ENCODE measurements around the gene RAB3GAP1. TPM values are rescaled to one million over a fixed set of nuclear protein-coding genes. Genes with fewer than 3 reads are reported as not detected.

RAB3GAP1 gene
- total and polyA plus RNA-seq, 2 donors from 2014 or later = 16.6 to 41.4 TPM

DNA sequence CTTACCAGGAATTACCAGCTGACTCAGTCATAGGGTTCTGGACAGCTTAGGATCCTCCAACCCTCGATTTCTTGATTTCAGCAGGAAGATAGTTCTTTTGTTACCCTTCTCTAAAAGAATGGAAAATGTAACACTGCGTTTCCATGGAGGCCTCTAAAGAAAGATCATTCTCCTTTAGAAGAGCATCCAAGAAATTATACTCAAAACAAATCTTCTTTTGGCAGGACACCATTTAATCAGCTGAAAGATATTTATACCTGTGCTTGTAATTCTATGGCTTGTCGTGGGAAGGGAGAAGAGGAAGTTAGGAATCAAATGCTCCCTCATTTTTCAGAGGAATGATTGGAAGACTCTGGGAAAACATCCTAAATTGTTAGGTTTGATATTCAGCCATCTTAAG, 130.5 kb downstream of the RAB3GAP1 start:
- no peaks in the 10 kb centered on the region for H3K9me3 ChIP-seq (ENCODE audit: control insufficient read depth in 2 of 3, insufficient read depth in 1 of 3, low read length in 3 of 3)
- no peaks in the 10 kb centered on the region for H3K36me3 ChIP-seq (ENCODE audit: control insufficient read depth in 2 of 3, insufficient read depth in 3 of 3, low read length in 3 of 3)
- H3K4me3 ChIP-seq (ENCODE audit: low read length in 3 of 3) = no peak overlapping the region
- H3K4me1 ChIP-seq (ENCODE audit: control insufficient read depth in 2 of 3, insufficient read depth in 2 of 3, low read depth in 1 of 3, low read length in 3 of 3) = no peaks in the 10 kb centered on the region
- DNase-seq (no peak), FAIRE-seq (no peak)
- intact Hi-C loops (cut with DNase I) = no loop called here
- H3K27me3 ChIP-seq (ENCODE audit: control insufficient read depth, insufficient read depth, low read length) = no peaks in the 10 kb centered on the region
- no peak overlapping the region for H3K27ac ChIP-seq (ENCODE audit: low read depth in 2 of 2, low read length in 2 of 2)
- no peak overlapping the region for H3K9ac ChIP-seq (ENCODE audit: low read length in 3 of 3)
- TF ChIP-seq, protein P1, sequence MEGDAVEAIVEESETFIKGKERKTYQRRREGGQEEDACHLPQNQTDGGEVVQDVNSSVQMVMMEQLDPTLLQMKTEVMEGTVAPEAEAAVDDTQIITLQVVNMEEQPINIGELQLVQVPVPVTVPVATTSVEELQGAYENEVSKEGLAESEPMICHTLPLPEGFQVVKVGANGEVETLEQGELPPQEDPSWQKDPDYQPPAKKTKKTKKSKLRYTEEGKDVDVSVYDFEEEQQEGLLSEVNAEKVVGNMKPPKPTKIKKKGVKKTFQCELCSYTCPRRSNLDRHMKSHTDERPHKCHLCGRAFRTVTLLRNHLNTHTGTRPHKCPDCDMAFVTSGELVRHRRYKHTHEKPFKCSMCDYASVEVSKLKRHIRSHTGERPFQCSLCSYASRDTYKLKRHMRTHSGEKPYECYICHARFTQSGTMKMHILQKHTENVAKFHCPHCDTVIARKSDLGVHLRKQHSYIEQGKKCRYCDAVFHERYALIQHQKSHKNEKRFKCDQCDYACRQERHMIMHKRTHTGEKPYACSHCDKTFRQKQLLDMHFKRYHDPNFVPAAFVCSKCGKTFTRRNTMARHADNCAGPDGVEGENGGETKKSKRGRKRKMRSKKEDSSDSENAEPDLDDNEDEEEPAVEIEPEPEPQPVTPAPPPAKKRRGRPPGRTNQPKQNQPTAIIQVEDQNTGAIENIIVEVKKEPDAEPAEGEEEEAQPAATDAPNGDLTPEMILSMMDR (IDR thresholded peaks at IDR 0.05; ENCODE audit: borderline replicate concordance, extremely low read depth, insufficient read depth) = no peak

DNA sequence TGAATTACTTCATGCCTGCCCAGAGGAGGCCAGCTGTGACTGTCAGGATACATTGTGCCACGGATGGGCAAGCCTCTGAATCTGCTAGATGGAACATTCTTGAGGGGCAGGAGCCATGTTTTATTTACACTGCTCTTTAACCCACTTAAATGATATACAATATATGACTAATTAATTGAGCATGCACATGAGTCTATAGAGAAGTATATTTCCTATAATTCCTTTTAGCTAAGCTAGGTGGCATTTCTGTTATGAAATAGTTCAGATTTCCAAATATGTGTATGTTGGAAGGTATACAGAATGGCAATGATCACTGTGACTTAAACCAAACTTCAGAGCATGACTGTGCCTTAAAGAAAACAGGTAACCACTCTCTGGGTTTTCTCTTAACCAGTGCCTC, 131.7 kb downstream of the RAB3GAP1 start:
- TF ChIP-seq, protein P1 (IDR thresholded peaks at IDR 0.05; ENCODE audit: borderline replicate concordance, extremely low read depth, insufficient read depth) = no peak
- intact Hi-C loops (cut with DNase I) = no loop called here
- Histone ChIP-seq H3K27me3 (ENCODE audit: control insufficient read depth, insufficient read depth, low read length) (no peaks in the 10 kb centered on the region), H3K36me3 (ENCODE audit: control insufficient read depth in 2 of 3, insufficient read depth in 3 of 3, low read length in 3 of 3) (no peaks in the 10 kb centered on the region), H3K4me1 (ENCODE audit: control insufficient read depth in 2 of 3, insufficient read depth in 2 of 3, low read depth in 1 of 3, low read length in 3 of 3) (no peaks in the 10 kb centered on the region), H3K27ac (ENCODE audit: low read depth in 2 of 2, low read length in 2 of 2) (no peak overlapping the region), H3K9ac (ENCODE audit: low read length in 3 of 3) (no peak overlapping the region), H3K9me3 (ENCODE audit: control insufficient read depth in 2 of 3, insufficient read depth in 1 of 3, low read length in 3 of 3) (no peaks in the 10 kb centered on the region), H3K4me3 (ENCODE audit: low read length in 3 of 3) (no peak overlapping the region)
- DNase-seq (peak in 2 of 5 donors; percentile 7 to 23), FAIRE-seq (no peak)

DNA sequence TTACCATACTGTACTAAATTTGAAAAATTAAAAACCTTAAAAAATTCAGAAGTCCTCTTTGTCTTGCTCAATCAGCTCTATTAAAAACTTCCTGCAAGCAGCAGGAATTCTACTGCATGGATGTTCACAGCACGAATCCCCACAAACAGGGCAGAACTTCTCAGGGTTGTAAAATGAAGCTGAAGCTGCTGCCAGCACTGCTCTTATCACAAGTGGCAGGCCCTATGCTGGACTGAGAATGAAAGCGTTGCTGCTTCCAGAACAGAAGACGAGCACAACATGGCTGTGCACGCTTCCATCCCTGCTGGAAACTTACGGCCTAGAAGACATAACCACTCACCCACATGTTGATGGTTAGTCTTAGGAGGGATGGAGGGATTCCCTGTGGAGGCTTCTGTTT, 134.0 kb downstream of the RAB3GAP1 start:
- H3K4me1 ChIP-seq (ENCODE audit: control insufficient read depth in 2 of 3, insufficient read depth in 2 of 3, low read depth in 1 of 3, low read length in 3 of 3) = no peaks in the 10 kb centered on the region
- no peak overlapping the region for H3K27ac ChIP-seq (ENCODE audit: low read depth in 2 of 2, low read length in 2 of 2)
- no peak overlapping the region for H3K4me3 ChIP-seq (ENCODE audit: low read length in 3 of 3)
- H3K27me3 ChIP-seq (ENCODE audit: control insufficient read depth, insufficient read depth, low read length) = no peaks in the 10 kb centered on the region
- intact Hi-C loops (cut with DNase I) = no loop called here
- TF ChIP-seq, protein P1 (IDR thresholded peaks at IDR 0.05; ENCODE audit: borderline replicate concordance, extremely low read depth, insufficient read depth) = no peak
- no peak overlapping the region for H3K9ac ChIP-seq (ENCODE audit: low read length in 3 of 3)
- FAIRE-seq (no peak), DNase-seq (no peak)
- H3K36me3 ChIP-seq (ENCODE audit: control insufficient read depth in 2 of 3, insufficient read depth in 3 of 3, low read length in 3 of 3) = no peaks in the 10 kb centered on the region
- H3K9me3 ChIP-seq (ENCODE audit: control insufficient read depth in 2 of 3, insufficient read depth in 1 of 3, low read length in 3 of 3) = peaks cover 0 to 3% (median 0%) of the 10 kb centered on the region in 3 donors

DNA sequence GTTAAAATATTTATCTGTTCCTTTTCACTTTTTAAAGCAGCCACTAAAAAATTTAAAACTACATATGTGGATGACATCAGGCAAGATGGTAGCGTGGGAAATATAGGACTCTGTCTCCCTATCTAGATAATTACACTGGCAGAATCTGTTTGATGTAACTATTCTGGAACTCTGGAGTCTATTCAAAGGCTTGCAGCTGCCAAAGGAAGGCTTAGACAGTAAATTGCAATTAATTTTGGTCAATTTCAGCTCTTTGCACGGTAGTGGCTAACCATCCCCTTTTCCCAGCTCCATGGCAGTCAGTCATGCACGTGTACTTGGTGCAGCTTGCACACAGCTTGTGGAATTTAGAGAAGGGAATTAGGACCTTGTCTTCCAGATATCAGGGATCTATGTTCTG, 135.2 kb downstream of the RAB3GAP1 start:
- Histone ChIP-seq H3K4me1 (ENCODE audit: control insufficient read depth in 2 of 3, insufficient read depth in 2 of 3, low read depth in 1 of 3, low read length in 3 of 3) (no peaks in the 10 kb centered on the region), H3K9me3 (ENCODE audit: control insufficient read depth in 2 of 3, insufficient read depth in 1 of 3, low read length in 3 of 3) (peaks cover 0 to 3% (median 0%) of the 10 kb centered on the region in 3 donors), H3K9ac (ENCODE audit: low read length in 3 of 3) (no peak overlapping the region), H3K27me3 (ENCODE audit: control insufficient read depth, insufficient read depth, low read length) (no peaks in the 10 kb centered on the region), H3K27ac (ENCODE audit: low read depth in 2 of 2, low read length in 2 of 2) (no peak overlapping the region), H3K4me3 (ENCODE audit: low read length in 3 of 3) (no peak overlapping the region), H3K36me3 (ENCODE audit: control insufficient read depth in 2 of 3, insufficient read depth in 3 of 3, low read length in 3 of 3) (no peaks in the 10 kb centered on the region)
- FAIRE-seq = no peak
- DNase-seq = no peak
- intact Hi-C loops (cut with DNase I) = no loop called here
- TF ChIP-seq, protein P1 (IDR thresholded peaks at IDR 0.05; ENCODE audit: borderline replicate concordance, extremely low read depth, insufficient read depth) = no peak
